Keratinocyte (primary cell): Measurements from ENCODE around the gene TXNL1. TPM values are rescaled to one million over a fixed set of nuclear protein-coding genes. Genes with fewer than 3 reads are reported as not detected.

Experiments used
- DNase-seq: peaks from one replicate; pipeline ENCODE4 v3.0.0-alpha.2; 2011; ENCODE audit warnings: low read depth, missing footprints, low spot score
- FAIRE-seq: peaks from 2 replicates; lab custom pipeline; 2011; peaks lifted over from hg19 to GRCh38; lab: Jason Lieb, UNC
- H2AFZ ChIP-seq: 2 replicates; pipeline ENCODE4 v1.6.0; 2012; ENCODE audit warnings: low read length, control low read depth, inconsistent platforms; ENCODE audit not compliant: control insufficient read depth
- H3K27ac ChIP-seq: 2 replicates; pipeline ENCODE4 v1.5.1; 2011; ENCODE audit warnings: low read length; ENCODE audit not compliant: control insufficient read depth, insufficient read depth
- H3K27me3 ChIP-seq: 3 replicates; pipeline ENCODE4 v1.6.0; 2011; ENCODE audit warnings: low read length; ENCODE audit not compliant: control insufficient read depth, insufficient read depth; ENCODE audit errors: extremely low read depth
- H3K36me3 ChIP-seq, 2 experiments: 2 replicates in 1 of 2; 3 replicates in 1 of 2; pipeline ENCODE4 v1.5.1; 2011; ENCODE audit warnings: low read length in 2 of 2, mild to moderate bottlenecking in 1 of 2; ENCODE audit not compliant: control insufficient read depth in 2 of 2, insufficient read depth in 2 of 2; ENCODE audit errors: extremely low read depth in 1 of 2
- H3K4me1 ChIP-seq: 3 replicates; pipeline ENCODE4 v1.5.1; 2011; ENCODE audit warnings: low read length; ENCODE audit not compliant: control insufficient read depth, insufficient read depth; ENCODE audit errors: extremely low read depth
- H3K4me2 ChIP-seq: 3 replicates; pipeline ENCODE4 v1.6.0; 2011; ENCODE audit warnings: low read depth, low read length; ENCODE audit not compliant: control insufficient read depth, insufficient read depth; ENCODE audit errors: extremely low read depth
- H3K4me3 ChIP-seq, 3 experiments: fragments of 200-600 bp in 1 of 3; sonication (generic) in 1 of 3; 2 replicates in 2 of 3; 3 replicates in 1 of 3; pipeline ENCODE4 v1.5.1; 2011 to 2016; ENCODE audit warnings: low read length in 3 of 3, mild to moderate bottlenecking in 3 of 3, control low read depth in 2 of 3, inconsistent platforms in 1 of 3, low read depth in 1 of 3, mixed read lengths in 1 of 3, mixed run types in 1 of 3, moderate library complexity in 1 of 3; ENCODE audit not compliant: control insufficient read depth in 2 of 3, insufficient read depth in 2 of 3; ENCODE audit errors: extremely low read depth in 1 of 3
- H3K79me2 ChIP-seq: 2 replicates; pipeline ENCODE4 v1.6.0; 2012; ENCODE audit warnings: low read length; ENCODE audit not compliant: control insufficient read depth, insufficient read depth
- H3K9ac ChIP-seq: 3 replicates; pipeline ENCODE4 v1.6.0; 2011; ENCODE audit warnings: low read length; ENCODE audit not compliant: control insufficient read depth, insufficient read depth; ENCODE audit errors: extremely low read depth
- H3K9me1 ChIP-seq: 3 replicates; pipeline ENCODE4 v1.6.0; 2011; ENCODE audit warnings: low read length; ENCODE audit not compliant: control insufficient read depth, insufficient read depth; ENCODE audit errors: extremely low read depth
- H3K9me3 ChIP-seq: 2 replicates; pipeline ENCODE4 v1.5.1; 2012; ENCODE audit warnings: low read depth, low read length; ENCODE audit not compliant: control insufficient read depth
- H4K20me1 ChIP-seq: 3 replicates; pipeline ENCODE4 v1.6.0; 2011; ENCODE audit warnings: low read length; ENCODE audit not compliant: control insufficient read depth, insufficient read depth; ENCODE audit errors: extremely low read depth
- CTCF ChIP-seq, 3 experiments: IDR thresholded peaks in 1 of 3; conservative IDR thresholded peaks in 1 of 3; optimal IDR thresholded peaks in 1 of 3; 2 replicates in 2 of 3; 3 replicates in 1 of 3; pipeline versions ENCODE3 to v1.5.1; 2011; ENCODE audit warnings: low read length in 3 of 3, mild to moderate bottlenecking in 3 of 3, moderate library complexity in 2 of 3, control low read depth in 1 of 3, inconsistent platforms in 1 of 3; ENCODE audit not compliant: insufficient read depth in 2 of 3; ENCODE audit errors: extremely low read depth in 1 of 3
- EZH2 ChIP-seq: IDR thresholded peaks from one replicate; pipeline ENCODE4 v1.6.1; 2012; ENCODE audit warnings: inconsistent platforms, mild to moderate bottlenecking, low read length, moderate library complexity
- dilution Hi-C: fragments of 300-500 bp; cut with MboI; formaldehyde crosslinking; loops from one replicate; pipeline ENCODE4 v1.7.0; 2020; ENCODE audit warnings: low sequenced_read_pairs; ENCODE audit not compliant: extremely low pct_ligation_motif_present
- polyA plus RNA-seq, 5 experiments: library from polyadenylated mRNA; depleted of rRNA in 3 of 5; stranded (reverse) in 3 of 5; stranded (forward) in 1 of 5; unstranded in 1 of 5; fragments of >200 nt; gene quantifications; 1 replicate in 1 of 5; 2 replicates in 3 of 5; 3 replicates in 1 of 5; pipeline versions ENCODE4 v1.2.1 to v1.2.3, GENCODE V29; 2011 to 2012; ENCODE audit warnings: missing spikeins in 2 of 5, low read depth in 1 of 5, low replicate concordance in 1 of 5

TXNL1 gene
- polyA plus RNA-seq, 1 donor (not counting 4 experiments of a cell fraction or from before 2014, with no cell fraction given) = 92.5 TPM

DNA sequence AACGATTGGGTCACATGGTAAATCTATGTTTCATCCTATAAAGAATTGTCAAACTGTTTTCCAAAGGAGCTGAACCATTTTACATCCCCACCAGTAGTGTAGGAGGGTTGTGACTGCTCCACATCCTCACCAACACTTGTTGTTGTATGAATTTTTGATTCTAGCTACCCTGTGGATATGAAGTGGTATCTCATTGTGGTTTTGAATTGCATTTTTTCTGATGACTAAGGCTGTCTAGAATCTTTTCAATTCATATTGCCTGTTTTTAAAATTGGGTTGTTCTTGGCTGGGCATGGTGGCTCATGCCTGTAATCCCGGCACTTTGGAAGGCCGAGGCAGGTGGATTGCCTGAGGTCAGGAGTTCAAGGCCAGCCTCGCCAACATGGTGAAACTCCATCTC is 44.5 kb downstream of the TXNL1 start:
- Histone ChIP-seq H3K27me3 (no peaks in the 10 kb centered on the region), H3K9me3 (no peaks in the 10 kb centered on the region), H3K4me1 (no peaks in the 10 kb centered on the region), H2AFZ (no peak overlapping the region), H4K20me1 (no peaks in the 10 kb centered on the region), H3K9me1 (no peaks in the 10 kb centered on the region), H3K4me3 (no peak overlapping the region), H3K9ac (no peak overlapping the region), H3K27ac (no peak overlapping the region), H3K4me2 (no peak overlapping the region), H3K36me3 (no peaks in the 10 kb centered on the region), H3K79me2 (no peaks in the 10 kb centered on the region)
- FAIRE-seq (no peak), DNase-seq (no peak)
- no peak for TF ChIP-seq CTCF (optimal IDR thresholded peaks at IDR 0.05 in 1 of 3, IDR thresholded peaks at IDR 0.05 in 1 of 3, conservative IDR thresholded peaks at IDR 0.05 in 1 of 3; ENCODE audit: extremely low read depth in 1 of 3, insufficient read depth in 2 of 3, low read length in 3 of 3)
- no peak for TF ChIP-seq EZH2
- dilution Hi-C loops = no loop called here

DNA sequence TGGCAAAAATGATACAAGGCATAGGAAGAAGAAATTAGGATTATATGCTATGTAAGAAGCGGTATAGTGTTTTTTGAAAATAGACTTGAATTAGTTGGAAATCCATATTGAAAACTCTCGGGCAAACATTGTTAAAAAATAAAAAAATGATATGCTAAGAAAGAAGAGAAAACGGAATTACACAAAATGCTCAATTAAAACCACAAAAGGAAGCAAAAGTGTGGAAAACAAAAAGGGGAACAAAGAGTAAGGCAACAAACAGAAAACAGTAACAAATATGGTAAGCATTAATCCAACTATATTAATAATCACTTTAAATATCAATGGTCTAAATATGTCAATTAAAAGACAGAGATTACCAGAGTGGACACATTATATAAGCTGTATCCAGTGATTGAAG is 58.4 kb downstream of the TXNL1 start:
- H3K4me3 ChIP-seq = no peak overlapping the region
- H3K79me2 ChIP-seq = no peaks in the 10 kb centered on the region
- H3K4me1 ChIP-seq = no peaks in the 10 kb centered on the region
- H3K9ac ChIP-seq = no peak overlapping the region
- DNase-seq (no peak), FAIRE-seq (no peak)
- no peaks in the 10 kb centered on the region for H4K20me1 ChIP-seq
- no peak overlapping the region for H2AFZ ChIP-seq
- H3K27me3 ChIP-seq = no peaks in the 10 kb centered on the region
- H3K36me3 ChIP-seq = no peaks in the 10 kb centered on the region
- TF ChIP-seq CTCF (optimal IDR thresholded peaks at IDR 0.05 in 1 of 3, IDR thresholded peaks at IDR 0.05 in 1 of 3, conservative IDR thresholded peaks at IDR 0.05 in 1 of 3; ENCODE audit: extremely low read depth in 1 of 3, insufficient read depth in 2 of 3, low read length in 3 of 3) (no peak), EZH2 (no peak)
- H3K4me2 ChIP-seq = no peak overlapping the region
- H3K9me3 ChIP-seq = no peaks in the 10 kb centered on the region
- no peak overlapping the region for H3K27ac ChIP-seq
- H3K9me1 ChIP-seq = no peaks in the 10 kb centered on the region
- dilution Hi-C loops = no loop called here
